ENCODE results near the gene COX5A. TPM values are rescaled to one million over a fixed set of nuclear protein-coding genes. Genes with fewer than 3 reads are reported as not detected.
A peak's percentile ranks its signal among the peaks of the same experiment; 100 is the strongest.

The COX5A gene
- total RNA-seq, 1 donor from 2014 or later: 207 TPM

- no peak for FAIRE-seq
- no peak overlapping the region for H3K27ac Mint-ChIP-seq (ENCODE audit: unreplicated experiment)
These were observed 44.3 kb upstream of the COX5A start for GRCh38 chr15:74982183-74982582.

GRCh38 chr15:74978503-74978902 is 40.6 kb upstream of the COX5A start:
- Mint-ChIP-seq H3K27me3 (ENCODE audit: low read depth, unreplicated experiment) (no peaks in the 10 kb centered on the region), H3K9me3 (ENCODE audit: unreplicated experiment) (no peaks in the 10 kb centered on the region), H3K27ac (ENCODE audit: unreplicated experiment) (no peak overlapping the region), H3K4me1 (ENCODE audit: low read depth, unreplicated experiment) (peaks cover 15% of the 10 kb centered on the region), H3K4me3 (ENCODE audit: unreplicated experiment) (no peak overlapping the region), H3K36me3 (ENCODE audit: low read depth, unreplicated experiment) (no peaks in the 10 kb centered on the region)
- DNase-seq (ENCODE audit: low read depth) (no peak), FAIRE-seq (no peak)
- Histone ChIP-seq H3K27ac (ENCODE audit: low read depth, low read length) (no peak overlapping the region), H2AFZ (ENCODE audit: low read depth, low read length) (no peak overlapping the region), H3K27me3 (ENCODE audit: insufficient read depth, low read length) (peaks cover 4% of the 10 kb centered on the region), H3K9ac (ENCODE audit: low read length) (no peak overlapping the region), H4K20me1 (ENCODE audit: insufficient read depth, low read length) (no peaks in the 10 kb centered on the region), H3K4me3 (ENCODE audit: insufficient read depth, low read depth, low read length) (no peak overlapping the region), H3K36me3 (ENCODE audit: insufficient read depth, low read length) (no peaks in the 10 kb centered on the region), H3K79me2 (ENCODE audit: insufficient read depth, low read length) (no peaks in the 10 kb centered on the region), H3K4me1 (ENCODE audit: insufficient read depth, low read length) (peaks cover 13% of the 10 kb centered on the region), H3K9me3 (ENCODE audit: insufficient read depth, low read depth, low read length) (no peaks in the 10 kb centered on the region), H3K4me2 (ENCODE audit: low read length) (peak overlapping the region; percentile 30)
- TF ChIP-seq EZH2 (IDR thresholded peaks at IDR 0.05; ENCODE audit: insufficient read depth, low read length): no peak
- TF ChIP-seq, protein P1, sequence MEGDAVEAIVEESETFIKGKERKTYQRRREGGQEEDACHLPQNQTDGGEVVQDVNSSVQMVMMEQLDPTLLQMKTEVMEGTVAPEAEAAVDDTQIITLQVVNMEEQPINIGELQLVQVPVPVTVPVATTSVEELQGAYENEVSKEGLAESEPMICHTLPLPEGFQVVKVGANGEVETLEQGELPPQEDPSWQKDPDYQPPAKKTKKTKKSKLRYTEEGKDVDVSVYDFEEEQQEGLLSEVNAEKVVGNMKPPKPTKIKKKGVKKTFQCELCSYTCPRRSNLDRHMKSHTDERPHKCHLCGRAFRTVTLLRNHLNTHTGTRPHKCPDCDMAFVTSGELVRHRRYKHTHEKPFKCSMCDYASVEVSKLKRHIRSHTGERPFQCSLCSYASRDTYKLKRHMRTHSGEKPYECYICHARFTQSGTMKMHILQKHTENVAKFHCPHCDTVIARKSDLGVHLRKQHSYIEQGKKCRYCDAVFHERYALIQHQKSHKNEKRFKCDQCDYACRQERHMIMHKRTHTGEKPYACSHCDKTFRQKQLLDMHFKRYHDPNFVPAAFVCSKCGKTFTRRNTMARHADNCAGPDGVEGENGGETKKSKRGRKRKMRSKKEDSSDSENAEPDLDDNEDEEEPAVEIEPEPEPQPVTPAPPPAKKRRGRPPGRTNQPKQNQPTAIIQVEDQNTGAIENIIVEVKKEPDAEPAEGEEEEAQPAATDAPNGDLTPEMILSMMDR (IDR thresholded peaks at IDR 0.05; ENCODE audit: insufficient read depth, low read depth, low read length): no peak

More at GRCh38 chr15:74982183-74982582, 44.3 kb upstream of the COX5A start:
- Mint-ChIP-seq H3K9me3 (ENCODE audit: unreplicated experiment) (peaks cover 2% of the 10 kb centered on the region), H3K27me3 (ENCODE audit: low read depth, unreplicated experiment) (peaks cover 9% of the 10 kb centered on the region), H3K36me3 (ENCODE audit: low read depth, unreplicated experiment) (no peaks in the 10 kb centered on the region), H3K4me3 (ENCODE audit: unreplicated experiment) (no peak overlapping the region), H3K4me1 (ENCODE audit: low read depth, unreplicated experiment) (peaks cover 21% of the 10 kb centered on the region)
- Histone ChIP-seq H4K20me1 (ENCODE audit: insufficient read depth, low read length) (no peaks in the 10 kb centered on the region), H3K36me3 (ENCODE audit: insufficient read depth, low read length) (no peaks in the 10 kb centered on the region), H3K27ac (ENCODE audit: low read depth, low read length) (no peak overlapping the region), H3K4me1 (ENCODE audit: insufficient read depth, low read length) (peaks cover 16% of the 10 kb centered on the region), H3K4me3 (ENCODE audit: insufficient read depth, low read depth, low read length) (no peak overlapping the region), H3K9ac (ENCODE audit: low read length) (no peak overlapping the region), H3K9me3 (ENCODE audit: insufficient read depth, low read depth, low read length) (no peaks in the 10 kb centered on the region), H3K4me2 (ENCODE audit: low read length) (no peak overlapping the region), H3K79me2 (ENCODE audit: insufficient read depth, low read length) (no peaks in the 10 kb centered on the region), H3K27me3 (ENCODE audit: insufficient read depth, low read length) (peaks cover 11% of the 10 kb centered on the region), H2AFZ (ENCODE audit: low read depth, low read length) (no peak overlapping the region)
- no peak for DNase-seq (ENCODE audit: low read depth)
- TF ChIP-seq, protein P1 (IDR thresholded peaks at IDR 0.05; ENCODE audit: insufficient read depth, low read depth, low read length): no peak
- TF ChIP-seq EZH2 (IDR thresholded peaks at IDR 0.05; ENCODE audit: insufficient read depth, low read length): no peak

DNA sequence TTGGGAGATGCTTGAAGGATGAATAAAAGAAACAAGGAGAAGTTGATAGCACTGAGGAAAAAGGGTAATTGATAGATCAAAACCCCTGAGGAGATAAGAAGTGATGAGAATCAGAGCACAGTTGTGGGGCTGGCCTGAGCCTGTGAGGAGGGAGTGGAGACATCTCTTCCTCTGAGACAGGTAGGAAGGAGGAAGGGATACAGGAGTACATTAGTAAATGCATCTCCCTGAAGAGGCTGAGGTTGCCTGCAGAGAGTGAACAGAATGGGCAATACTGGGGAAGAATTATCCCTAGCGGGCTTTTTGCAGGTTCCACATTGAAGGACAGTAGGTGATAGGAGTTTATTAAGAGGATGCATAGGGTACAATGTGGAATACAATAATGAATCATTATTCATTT is 40.2 kb upstream of the COX5A start:
- peaks cover 15% of the 10 kb centered on the region for H3K4me1 Mint-ChIP-seq (ENCODE audit: low read depth, unreplicated experiment)

More for the DNA sequence above, 40.2 kb upstream of the COX5A start:
- H3K27me3 Mint-ChIP-seq (ENCODE audit: low read depth, unreplicated experiment): no peaks in the 10 kb centered on the region
- H4K20me1 ChIP-seq (ENCODE audit: insufficient read depth, low read length): no peaks in the 10 kb centered on the region
- no peak for FAIRE-seq
- H3K4me1 ChIP-seq (ENCODE audit: insufficient read depth, low read length): peaks cover 13% of the 10 kb centered on the region
- peak overlapping the region; percentile 4 for H3K27ac Mint-ChIP-seq (ENCODE audit: unreplicated experiment)
- no peak overlapping the region for H3K4me2 ChIP-seq (ENCODE audit: low read length)
- H3K9ac ChIP-seq (ENCODE audit: low read length): no peak overlapping the region
- TF ChIP-seq, protein P1 (IDR thresholded peaks at IDR 0.05; ENCODE audit: insufficient read depth, low read depth, low read length): no peak
- TF ChIP-seq EZH2 (IDR thresholded peaks at IDR 0.05; ENCODE audit: insufficient read depth, low read length): no peak
- H3K79me2 ChIP-seq (ENCODE audit: insufficient read depth, low read length): no peaks in the 10 kb centered on the region
- H2AFZ ChIP-seq (ENCODE audit: low read depth, low read length): no peak overlapping the region
- DNase-seq (ENCODE audit: low read depth): no peak
- no peak overlapping the region for H3K4me3 Mint-ChIP-seq (ENCODE audit: unreplicated experiment)
- no peaks in the 10 kb centered on the region for H3K9me3 ChIP-seq (ENCODE audit: insufficient read depth, low read depth, low read length)
- no peak overlapping the region for H3K4me3 ChIP-seq (ENCODE audit: insufficient read depth, low read depth, low read length)
- H3K36me3 Mint-ChIP-seq (ENCODE audit: low read depth, unreplicated experiment): no peaks in the 10 kb centered on the region
- peaks cover 4% of the 10 kb centered on the region for H3K27me3 ChIP-seq (ENCODE audit: insufficient read depth, low read length)
- no peaks in the 10 kb centered on the region for H3K36me3 ChIP-seq (ENCODE audit: insufficient read depth, low read length)
- no peaks in the 10 kb centered on the region for H3K9me3 Mint-ChIP-seq (ENCODE audit: unreplicated experiment)
- H3K27ac ChIP-seq (ENCODE audit: low read depth, low read length): no peak overlapping the region

Data from astrocyte (in vitro differentiated cells and primary cell).